Caco-2 (cell line): ENCODE data around the gene MAP3K9. TPM values are rescaled to one million over a fixed set of nuclear protein-coding genes. Genes with fewer than 3 reads are reported as not detected.

Experiments used
- BruUV-seq: library from RNA; stranded (reverse); fragments of 400-500 nt; replicated peaks from 2 replicates; lab custom pipeline; 2021; lab: Mats Ljungman, UMichigan
- CTCF ChIA-PET: fragments of 300-600 bp; sonication (Branson Sonifier 250); formaldehyde crosslinking; loops from one replicate; lab custom pipeline; 2022; ENCODE audit warnings: antibody characterized with exemption; lab: Charles Lee
- POLR2A ChIA-PET: fragments of 300-600 bp; sonication (Branson Sonifier 250); formaldehyde crosslinking; loops from one replicate; lab custom pipeline; 2022; ENCODE audit warnings: antibody characterized with exemption; lab: Charles Lee
- DNase-seq, 2 experiments: peaks; one replicate each; pipeline versions ENCODE4 v3.0.0 to v3.0.0-alpha.2; 2020 to 2022
- H3K27me3 ChIP-seq: replicated peaks from 2 replicates; pipeline ENCODE4 v1.6.0; 2011; ENCODE audit warnings: low read length; ENCODE audit not compliant: control insufficient read depth, insufficient read depth
- H3K36me3 ChIP-seq: 2 replicates; pipeline ENCODE4 v1.5.1; 2011; ENCODE audit warnings: low read length; ENCODE audit not compliant: control insufficient read depth, insufficient read depth
- H3K4me1 ChIP-seq: fragments of 250-450 bp; sonication (Bioruptor Pico); 2 replicates; pipeline ENCODE4 v1.5.1; 2020; ENCODE audit warnings: mild to moderate bottlenecking
- H3K4me3 ChIP-seq: 2 replicates; pipeline ENCODE4 v1.5.1; 2011; ENCODE audit warnings: low read depth, mild to moderate bottlenecking, control low read depth, low read length
- H3K9me3 ChIP-seq: fragments of 250-450 bp; sonication (Bioruptor Pico); 2 replicates; pipeline ENCODE4 v1.5.1; 2020; ENCODE audit warnings: mild to moderate bottlenecking, moderate library complexity
- H3K27ac Mint-ChIP-seq: one replicate; pipeline ENCODE4 v1.8.0; 2022; ENCODE audit warnings: mixed read lengths; ENCODE audit not compliant: unreplicated experiment
- H3K27me3 Mint-ChIP-seq: one replicate; pipeline ENCODE4 v1.8.0; 2022; ENCODE audit warnings: mixed read lengths; ENCODE audit not compliant: insufficient read depth, unreplicated experiment
- H3K36me3 Mint-ChIP-seq: one replicate; pipeline ENCODE4 v1.8.0; 2022; ENCODE audit warnings: mild to moderate bottlenecking, mixed read lengths; ENCODE audit not compliant: insufficient read depth, unreplicated experiment
- H3K4me1 Mint-ChIP-seq: one replicate; pipeline ENCODE4 v1.8.0; 2022; ENCODE audit warnings: low read depth, mixed read lengths; ENCODE audit not compliant: unreplicated experiment
- H3K4me3 Mint-ChIP-seq: one replicate; pipeline ENCODE4 v1.8.0; 2022; ENCODE audit warnings: mild to moderate bottlenecking, moderate library complexity, mixed read lengths; ENCODE audit not compliant: unreplicated experiment
- H3K9me3 Mint-ChIP-seq: one replicate; pipeline ENCODE4 v1.8.0; 2022; ENCODE audit warnings: mixed read lengths; ENCODE audit not compliant: unreplicated experiment
- CTCF ChIP-seq, 2 experiments: fragments of 200-600 bp in 1 of 2; IDR thresholded peaks; 1 replicate in 1 of 2; 2 replicates in 1 of 2; pipeline versions ENCODE4 v1.5.1 to v1.8.0; 2011 to 2022; ENCODE audit warnings: antibody characterized with exemption in 1 of 2, control low read depth in 1 of 2, inconsistent platforms in 1 of 2, low read depth in 1 of 2, low read length in 1 of 2, mild to moderate bottlenecking in 1 of 2, moderate library complexity in 1 of 2; ENCODE audit not compliant: insufficient read depth in 1 of 2, severe bottlenecking in 1 of 2, unreplicated experiment in 1 of 2
- intact Hi-C: fragments of 100-400 bp; cut with micrococcal nuclease; formaldehyde crosslinking; loops from one replicate; pipeline ENCODE4 v1.10.0; 2022; ENCODE audit not compliant: unreplicated experiment
- total RNA-seq: library from RNA; stranded (reverse); gene quantifications from 2 replicates; pipeline ENCODE4 v1.2.3, GENCODE V29; 2022

MAP3K9 gene
- total RNA-seq, 1 experiment from 2014 or later = 19.5 TPM

DNA sequence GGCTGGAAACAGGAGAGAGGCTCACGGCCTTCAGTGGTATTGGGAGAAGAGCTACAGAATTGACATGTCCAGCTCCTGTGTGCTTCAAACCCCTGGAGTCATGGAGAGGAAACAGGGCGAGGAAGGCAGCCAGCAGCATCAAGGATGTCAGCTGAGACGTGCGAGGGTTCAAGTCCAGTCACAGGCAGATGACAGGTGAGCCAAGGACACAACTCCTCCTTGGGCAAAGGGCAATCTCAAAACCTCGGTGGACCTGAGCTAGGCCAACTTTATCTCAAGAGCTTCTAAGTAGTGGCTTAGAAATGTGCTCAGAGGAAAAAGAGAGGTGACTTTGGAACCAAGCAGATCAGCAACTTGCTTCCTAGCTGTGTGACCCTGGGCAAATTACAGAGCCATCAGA, 86.0 kb downstream of the MAP3K9 start:
- H3K4me1 ChIP-seq = peaks cover 17% of the 10 kb centered on the region
- no TSS peak for BruUV-seq
- intact Hi-C loops = no loop called here
- H3K36me3 ChIP-seq = no peaks in the 10 kb centered on the region
- Mint-ChIP-seq H3K27me3 (no peaks in the 10 kb centered on the region), H3K27ac (no peak overlapping the region), H3K36me3 (peaks cover 19% of the 10 kb centered on the region), H3K9me3 (no peaks in the 10 kb centered on the region), H3K4me3 (no peak overlapping the region), H3K4me1 (peaks cover 17% of the 10 kb centered on the region)
- no peaks in the 10 kb centered on the region for H3K27me3 ChIP-seq
- DNase-seq = no peak
- no peak overlapping the region for H3K4me3 ChIP-seq
- CTCF ChIA-PET = interaction anchor here (0.6 kb wide), 1 partner anchor 86 kb away, joined by 3 read pairs; no protein-coding TSS in a partner anchor
- TF ChIP-seq CTCF (IDR thresholded peaks at IDR 0.05; ENCODE audit: insufficient read depth in 1 of 2, low read depth in 1 of 2, low read length in 1 of 2, severe bottlenecking in 1 of 2, unreplicated experiment in 1 of 2) = no peak
- POLR2A ChIA-PET = no interaction called here
- H3K9me3 ChIP-seq = no peaks in the 10 kb centered on the region

- BruUV-seq = no TSS peak
- no peaks in the 10 kb centered on the region for H3K27me3 Mint-ChIP-seq
- H3K36me3 Mint-ChIP-seq = peaks cover 12% of the 10 kb centered on the region
- no peak overlapping the region for H3K4me3 Mint-ChIP-seq
- no peak for DNase-seq
- Histone ChIP-seq H3K27me3 (no peaks in the 10 kb centered on the region), H3K9me3 (no peaks in the 10 kb centered on the region), H3K4me1 (peaks cover 25% of the 10 kb centered on the region), H3K4me3 (no peak overlapping the region), H3K36me3 (no peaks in the 10 kb centered on the region)
- no peaks in the 10 kb centered on the region for H3K9me3 Mint-ChIP-seq
- peaks cover 25% of the 10 kb centered on the region for H3K4me1 Mint-ChIP-seq
- intact Hi-C loops = no loop called here
- CTCF ChIA-PET = interaction anchor here (0.6 kb wide), 2 partner anchors 87 to 1237 kb away, joined by 3 to 4 read pairs; no protein-coding TSS in a partner anchor
- POLR2A ChIA-PET = no interaction called here
- H3K27ac Mint-ChIP-seq = no peak overlapping the region
- no peak for TF ChIP-seq CTCF (IDR thresholded peaks at IDR 0.05; ENCODE audit: insufficient read depth in 1 of 2, low read depth in 1 of 2, low read length in 1 of 2, severe bottlenecking in 1 of 2, unreplicated experiment in 1 of 2)
Observed at GRCh38 chr14:70722418-70722817, 86.9 kb downstream of the MAP3K9 start.

DNA sequence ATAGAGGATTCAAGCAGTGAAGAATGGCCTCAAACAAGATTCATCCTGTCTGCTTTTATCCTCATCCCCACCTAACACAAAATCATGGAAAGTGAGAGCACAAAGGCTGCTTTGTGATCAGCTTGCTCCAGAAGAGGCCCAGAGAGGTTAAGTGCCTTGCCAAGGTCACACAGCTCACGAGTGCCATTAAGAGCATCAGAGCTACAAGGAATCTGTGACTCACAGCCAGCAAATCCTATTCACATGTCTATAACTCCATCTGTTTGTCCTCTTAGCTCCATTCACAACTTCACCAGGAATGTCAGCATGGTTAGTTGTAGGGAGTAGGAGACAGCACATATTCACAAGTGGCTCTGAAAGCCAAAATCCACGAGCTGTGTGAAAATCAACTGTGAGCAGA, 87.8 kb downstream of the MAP3K9 start:
- Mint-ChIP-seq H3K27ac (no peak overlapping the region), H3K4me1 (peaks cover 34% of the 10 kb centered on the region)

More for the DNA sequence above, 87.8 kb downstream of the MAP3K9 start:
- no peaks in the 10 kb centered on the region for H3K36me3 ChIP-seq
- peaks cover 34% of the 10 kb centered on the region for H3K4me1 ChIP-seq
- Mint-ChIP-seq H3K4me3 (no peak overlapping the region), H3K9me3 (no peaks in the 10 kb centered on the region), H3K36me3 (peaks cover 17% of the 10 kb centered on the region), H3K27me3 (no peaks in the 10 kb centered on the region)
- no peaks in the 10 kb centered on the region for H3K27me3 ChIP-seq
- no peak overlapping the region for H3K4me3 ChIP-seq
- TF ChIP-seq CTCF (IDR thresholded peaks at IDR 0.05; ENCODE audit: insufficient read depth in 1 of 2, low read depth in 1 of 2, low read length in 1 of 2, severe bottlenecking in 1 of 2, unreplicated experiment in 1 of 2) = no peak
- DNase-seq = no peak
- POLR2A ChIA-PET = no interaction called here
- intact Hi-C loops = no loop called here
- no peaks in the 10 kb centered on the region for H3K9me3 ChIP-seq
- BruUV-seq = no TSS peak
- CTCF ChIA-PET = interaction anchor here (0.6 kb wide), 1 partner anchor 1238 kb away, joined by 4 read pairs; no protein-coding TSS in a partner anchor
